Smooth muscle cell (in vitro differentiated cells): ENCODE data around the gene RFNG. TPM values are rescaled to one million over a fixed set of nuclear protein-coding genes. Genes with fewer than 3 reads are reported as not detected.

Source experiments
- DNase-seq: peaks from one replicate; lab custom pipeline; 2025; ENCODE audit not compliant: unreplicated experiment; lab: John Stamatoyannopoulos, UW
- H2AFZ ChIP-seq: fragments of 200-600 bp; sonication (generic); 2 replicates; pipeline ENCODE4 v1.6.0; 2016; ENCODE audit warnings: antibody characterized with exemption, low read depth, mild to moderate bottlenecking
- H3F3A ChIP-seq: fragments of 200-600 bp; sonication (generic); 2 replicates; pipeline ENCODE4 v1.6.0; 2017; ENCODE audit warnings: antibody characterized with exemption, low read depth
- H3K27ac ChIP-seq: fragments of 200-600 bp; sonication (generic); 2 replicates; pipeline ENCODE4 v1.5.1; 2016; ENCODE audit warnings: low read depth, mild to moderate bottlenecking
- H3K27me3 ChIP-seq: fragments of 200-600 bp; sonication (generic); 2 replicates; pipeline ENCODE4 v1.6.1; 2016; ENCODE audit warnings: low read depth, mild to moderate bottlenecking
- H3K36me3 ChIP-seq: fragments of 200-600 bp; sonication (generic); 2 replicates; pipeline ENCODE4 v1.5.1; 2016; ENCODE audit warnings: low read depth
- H3K4me1 ChIP-seq: fragments of 200-600 bp; sonication (generic); 2 replicates; pipeline ENCODE4 v1.5.1; 2016; ENCODE audit warnings: low read depth
- H3K4me2 ChIP-seq: fragments of 200-600 bp; sonication (generic); 2 replicates; pipeline ENCODE4 v1.6.0; 2016; ENCODE audit warnings: mild to moderate bottlenecking
- H3K4me3 ChIP-seq: fragments of 200-600 bp; sonication (generic); 2 replicates; pipeline ENCODE4 v1.5.1; 2016; ENCODE audit warnings: mild to moderate bottlenecking
- H3K79me2 ChIP-seq: fragments of 200-600 bp; sonication (generic); 2 replicates; pipeline ENCODE4 v1.6.0; 2016; ENCODE audit warnings: low read depth, mild to moderate bottlenecking
- H3K9ac ChIP-seq: fragments of 200-600 bp; sonication (generic); 2 replicates; pipeline ENCODE4 v1.6.0; 2016; ENCODE audit warnings: low read depth
- H3K9me3 ChIP-seq: fragments of 200-600 bp; sonication (generic); replicated peaks from 2 replicates; pipeline ENCODE4 v1.5.1; 2016; ENCODE audit warnings: low read depth
- H4K20me1 ChIP-seq: fragments of 200-600 bp; sonication (generic); 2 replicates; pipeline ENCODE4 v1.6.0; 2016; ENCODE audit warnings: low read depth
- CTCF ChIP-seq: fragments of 200-600 bp; sonication (generic); IDR thresholded peaks from 2 replicates; pipeline ENCODE4 v1.5.1; 2017; ENCODE audit warnings: borderline replicate concordance, mild to moderate bottlenecking, antibody characterized with exemption; ENCODE audit not compliant: insufficient read depth, poor library complexity, severe bottlenecking
- WGBS: methylation state at CpG from one replicate; pipeline ENCODE4 v1.1.7; 2016; ENCODE audit warnings: low lambda C conversion rate; 5-methylcytosine and 5-hydroxymethylcytosine counted together
- polyA plus RNA-seq: library from polyadenylated mRNA; unstranded; fragments of >200 nt; fragmentation: Nextera tagmentation; extraction: Ambion mirVana; gene quantifications from 2 replicates; pipeline ENCODE4 v1.2.1, GENCODE V29; 2016
- total RNA-seq: library from RNA; depleted of rRNA; stranded (reverse); fragments of >200 nt; gene quantifications from 2 replicates; pipeline ENCODE4 v1.2.3, GENCODE V29; 2014

Gene RFNG
- total and polyA plus RNA-seq, 2 experiments from 2014 or later = 27.1 to 54.9 TPM

DNA sequence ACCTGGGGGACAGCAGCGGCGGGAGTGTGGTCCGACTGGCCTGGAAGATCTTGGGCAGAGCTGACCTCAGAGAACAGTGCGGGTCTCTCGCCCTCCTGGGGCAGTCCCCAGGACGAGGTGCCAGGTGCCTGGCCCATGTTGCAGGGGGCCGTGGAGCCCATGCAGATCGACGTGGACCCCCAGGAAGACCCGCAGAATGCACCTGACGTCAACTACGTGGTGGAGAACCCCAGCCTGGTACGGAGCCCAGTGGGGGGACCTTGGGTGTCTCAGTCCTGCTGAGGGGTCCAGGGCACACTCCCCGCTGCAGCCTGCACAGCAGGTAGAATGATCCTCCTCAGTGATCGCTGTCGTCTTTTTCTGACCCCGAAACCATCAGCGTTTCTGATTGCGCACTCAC lies 1.5 kb upstream of the RFNG start:
- WGBS = 94% methylated on average over 18 of the region's 19 CpGs

GRCh38 chr17:82052638-82053059 lies 1.0 kb upstream of the RFNG start:
- Histone ChIP-seq H3K27ac (no peak overlapping the region), H3K27me3 (no peaks in the 10 kb centered on the region), H3K4me2 (peak overlapping the region; percentile 91), H3K36me3 (no peaks in the 10 kb centered on the region), H3K9me3 (no peaks in the 10 kb centered on the region), H3K4me1 (peaks cover 16% of the 10 kb centered on the region), H3K79me2 (peaks cover 23% of the 10 kb centered on the region), H3F3A (no peaks in the 10 kb centered on the region), H2AFZ (no peak overlapping the region), H3K9ac (peak overlapping the region; percentile 65), H4K20me1 (peaks cover 7% of the 10 kb centered on the region), H3K4me3 (peak overlapping the region; percentile 55)
- WGBS = 45% methylated on average over 11 of the region's 19 CpGs
- TF ChIP-seq CTCF = no peak
- no peak for DNase-seq

More for the DNA sequence above, 1.5 kb upstream of the RFNG start:
- no peak for DNase-seq
- TF ChIP-seq CTCF = no peak
- H3K27me3 ChIP-seq = no peaks in the 10 kb centered on the region
- H3K79me2 ChIP-seq = peaks cover 23% of the 10 kb centered on the region
- peaks cover 7% of the 10 kb centered on the region for H4K20me1 ChIP-seq
- H3K9me3 ChIP-seq = no peaks in the 10 kb centered on the region
- no peak overlapping the region for H3K9ac ChIP-seq
- no peaks in the 10 kb centered on the region for H3K36me3 ChIP-seq
- no peaks in the 10 kb centered on the region for H3F3A ChIP-seq
- no peak overlapping the region for H3K27ac ChIP-seq
- H2AFZ ChIP-seq = no peak overlapping the region
- H3K4me2 ChIP-seq = peak overlapping the region; percentile 91
- peak overlapping the region; percentile 55 for H3K4me3 ChIP-seq
- peaks cover 16% of the 10 kb centered on the region for H3K4me1 ChIP-seq

DNA sequence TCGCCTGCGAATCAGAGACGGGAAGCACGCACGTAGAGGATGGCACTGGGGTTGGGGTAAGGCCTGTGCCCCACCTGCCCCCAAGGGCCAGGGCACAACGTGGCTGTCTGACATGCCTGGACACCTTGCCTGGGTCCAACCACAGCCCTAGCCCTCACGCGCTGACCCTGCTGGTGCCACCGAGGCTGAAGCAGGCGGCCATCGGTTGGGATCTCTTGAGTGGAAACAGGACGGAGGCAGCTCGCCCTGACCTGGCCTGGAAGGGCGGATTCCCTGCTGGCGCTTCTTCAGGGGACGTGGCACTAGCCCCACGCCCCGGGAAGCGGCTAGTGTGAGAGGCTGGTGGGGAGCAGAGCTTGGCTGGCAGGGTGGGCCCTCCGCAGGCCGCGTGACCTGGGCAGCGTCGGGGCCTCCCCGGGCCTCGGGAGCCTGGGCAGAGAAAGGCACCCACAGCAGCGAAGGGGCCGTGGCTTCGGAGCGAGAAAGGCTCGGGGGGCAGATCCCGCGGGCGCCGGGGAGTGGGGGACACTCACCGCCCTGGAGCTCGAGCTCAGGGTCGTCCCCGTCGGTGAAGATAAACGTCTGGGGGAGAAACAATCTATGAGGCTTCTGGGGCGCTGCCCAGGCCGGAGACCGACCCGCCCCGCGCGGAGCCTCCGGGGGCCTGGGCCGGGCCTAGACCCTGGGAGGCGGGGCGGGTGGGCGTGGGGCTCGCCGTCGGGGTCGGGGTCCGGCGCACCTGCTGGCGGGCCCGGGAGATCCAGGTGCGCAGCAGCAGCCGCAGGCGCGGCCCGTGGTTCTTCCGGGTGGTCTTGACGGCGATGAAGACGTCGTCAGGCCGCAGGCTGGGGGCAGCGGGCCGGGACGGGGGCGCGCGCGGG lies 610 bp downstream of the RFNG start:
- H3K9ac ChIP-seq = peak overlapping the region; percentile 68
- H3K27me3 ChIP-seq = no peaks in the 10 kb centered on the region
- peaks cover 7% of the 10 kb centered on the region for H4K20me1 ChIP-seq
- peak overlapping the region; percentile 19 for H2AFZ ChIP-seq
- H3K4me1 ChIP-seq = peaks cover 16% of the 10 kb centered on the region
- 36% methylated on average over 30 of the region's 79 CpGs for WGBS
- no peak overlapping the region for H3K27ac ChIP-seq
- H3F3A ChIP-seq = no peaks in the 10 kb centered on the region
- no peak for TF ChIP-seq CTCF
- H3K79me2 ChIP-seq = peaks cover 23% of the 10 kb centered on the region
- peak overlapping the region; percentile 55 for H3K4me3 ChIP-seq
- DNase-seq = no peak
- H3K9me3 ChIP-seq = no peaks in the 10 kb centered on the region
- H3K36me3 ChIP-seq = no peaks in the 10 kb centered on the region
- peak overlapping the region; percentile 87 for H3K4me2 ChIP-seq
